ENCODE results near the gene CIROP. TPM values are rescaled to one million over a fixed set of nuclear protein-coding genes. Genes with fewer than 3 reads are reported as not detected.

CIROP gene
- total RNA-seq, 1 experiment from 2014 or later, result not detected

DNA sequence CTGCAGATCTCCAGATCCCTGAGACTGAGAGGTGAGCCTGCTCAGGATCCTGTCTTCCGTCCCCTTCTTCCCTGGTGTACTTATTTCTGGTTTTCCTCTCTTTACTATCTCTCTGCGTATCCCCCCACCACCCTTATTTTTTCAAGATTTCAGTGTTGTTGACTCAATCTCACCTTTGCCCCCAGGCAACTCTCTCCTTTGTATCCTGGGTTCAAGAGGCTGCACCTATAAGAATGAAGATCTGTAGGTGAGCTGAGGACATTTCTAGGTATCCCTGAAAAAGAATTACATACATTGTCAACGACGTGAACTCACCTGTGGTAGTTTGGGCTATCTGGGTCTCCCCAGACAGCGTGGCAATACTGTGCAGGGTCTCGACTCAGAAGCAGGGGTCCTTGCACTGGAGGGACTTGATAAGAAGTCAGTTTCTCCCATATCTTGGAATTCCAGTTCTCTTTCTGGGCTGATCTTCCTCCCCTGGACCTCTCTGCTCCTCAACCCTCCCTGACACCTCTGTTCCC is 659 bp downstream of the CIROP start:
- H3K9me3 ChIP-seq (ENCODE audit: control insufficient read depth, low read depth, low read length), result no peaks in the 10 kb centered on the region
- H2BK20ac ChIP-seq (ENCODE audit: low read depth, low read length, poor library complexity, severe bottlenecking), result no peak overlapping the region
- no peaks in the 10 kb centered on the region for H3K23me2 ChIP-seq (ENCODE audit: insufficient read length, low read depth, low read length, poor library complexity, severe bottlenecking)
- H3K4me1 ChIP-seq (ENCODE audit: insufficient read depth, low read length), result no peaks in the 10 kb centered on the region; the same call in 1 of the 2 replicates
- H4K91ac ChIP-seq (ENCODE audit: insufficient read length, low read depth, low read length), result no peak overlapping the region
- H2BK120ac ChIP-seq (ENCODE audit: low read depth, low read length, poor library complexity, severe bottlenecking), result no peak overlapping the region
- TF ChIP-seq, protein P1, sequence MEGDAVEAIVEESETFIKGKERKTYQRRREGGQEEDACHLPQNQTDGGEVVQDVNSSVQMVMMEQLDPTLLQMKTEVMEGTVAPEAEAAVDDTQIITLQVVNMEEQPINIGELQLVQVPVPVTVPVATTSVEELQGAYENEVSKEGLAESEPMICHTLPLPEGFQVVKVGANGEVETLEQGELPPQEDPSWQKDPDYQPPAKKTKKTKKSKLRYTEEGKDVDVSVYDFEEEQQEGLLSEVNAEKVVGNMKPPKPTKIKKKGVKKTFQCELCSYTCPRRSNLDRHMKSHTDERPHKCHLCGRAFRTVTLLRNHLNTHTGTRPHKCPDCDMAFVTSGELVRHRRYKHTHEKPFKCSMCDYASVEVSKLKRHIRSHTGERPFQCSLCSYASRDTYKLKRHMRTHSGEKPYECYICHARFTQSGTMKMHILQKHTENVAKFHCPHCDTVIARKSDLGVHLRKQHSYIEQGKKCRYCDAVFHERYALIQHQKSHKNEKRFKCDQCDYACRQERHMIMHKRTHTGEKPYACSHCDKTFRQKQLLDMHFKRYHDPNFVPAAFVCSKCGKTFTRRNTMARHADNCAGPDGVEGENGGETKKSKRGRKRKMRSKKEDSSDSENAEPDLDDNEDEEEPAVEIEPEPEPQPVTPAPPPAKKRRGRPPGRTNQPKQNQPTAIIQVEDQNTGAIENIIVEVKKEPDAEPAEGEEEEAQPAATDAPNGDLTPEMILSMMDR (conservative IDR thresholded peaks at IDR 0.05), result no peak
- H3K27ac ChIP-seq (ENCODE audit: insufficient read length, low read depth, low read length), result no peak overlapping the region
- no peaks in the 10 kb centered on the region for H3K27me3 ChIP-seq (ENCODE audit: insufficient read depth, low read length)
- no peak overlapping the region for H4K5ac ChIP-seq (ENCODE audit: insufficient read length, low read depth, low read length)
- no peak overlapping the region for H3K18ac ChIP-seq (ENCODE audit: insufficient read length, low read depth, low read length)
- Mint-ChIP-seq H3K27me3 (ENCODE audit: low read depth) (peaks cover 27% of the 10 kb centered on the region), H3K27ac (peak overlapping the region in 1 of 3 experiments; percentile 92; a peak in 1 of 7 replicates), H3K36me3 (ENCODE audit: insufficient read depth in 1 of 3, low read depth in 3 of 3) (peaks cover 1 to 5% (median 2%) of the 10 kb centered on the region in 3 experiments; a peak in 5 of 7 replicates), H3K4me3 (peak overlapping the region in 1 of 2 experiments; percentile 56; a peak in 1 of 5 replicates), H3K9me3 (peaks cover 6 to 7% of the 10 kb centered on the region in 2 experiments), H3K4me1 (peaks cover 45 to 57% of the 10 kb centered on the region in 2 experiments)
- H2BK12ac ChIP-seq (ENCODE audit: insufficient read length, low read depth, low read length), result no peak overlapping the region
- H3K79me2 ChIP-seq (ENCODE audit: insufficient read depth, low read length), result no peaks in the 10 kb centered on the region
- H2AFZ ChIP-seq (ENCODE audit: low read length), result no peak overlapping the region
- no peak for DNase-seq
- H2BK5ac ChIP-seq (ENCODE audit: insufficient read length, low read length), result no peak overlapping the region
- H3K14ac ChIP-seq (ENCODE audit: insufficient read depth, low read length), result no peak overlapping the region
- H2AK5ac ChIP-seq (ENCODE audit: insufficient read length, low read length), result no peak overlapping the region
- no peak overlapping the region for H3K23ac ChIP-seq (ENCODE audit: insufficient read length, low read depth, low read length)
- H4K20me1 ChIP-seq (ENCODE audit: control insufficient read depth, insufficient read depth, insufficient read length), result no peaks in the 10 kb centered on the region
- no peak overlapping the region for H3K9ac ChIP-seq (ENCODE audit: extremely low read depth, insufficient read length, low read length)
- H3K4ac ChIP-seq (ENCODE audit: low read depth, low read length), result no peak overlapping the region
- H3K79me1 ChIP-seq (ENCODE audit: insufficient read depth, low read depth, low read length, poor library complexity, severe bottlenecking), result no peaks in the 10 kb centered on the region
- H4K8ac ChIP-seq (replicated peaks; ENCODE audit: insufficient read length, low read depth, low read length), result no peak overlapping the region
- H3K56ac ChIP-seq (ENCODE audit: insufficient read length, low read depth, low read length), result no peak overlapping the region
- H3T11ph ChIP-seq (ENCODE audit: low read length), result no peak overlapping the region
- no peak overlapping the region for H2BK15ac ChIP-seq (ENCODE audit: low read depth, low read length)
- no CpG with 5 or more reads among the region's 6 CpGs for WGBS (ENCODE audit: extremely low coverage, insufficient read length, low lambda C conversion rate)
- no peak overlapping the region for H3K4me2 ChIP-seq (ENCODE audit: insufficient read depth, insufficient read length, low read length)

Measured in H9 (cell line).